HG03039 (cell line): ENCODE measurements around the gene TOM1L1.
A peak's percentile ranks its signal among the peaks of the same experiment; 100 is the strongest.
"Not testable (repeated sequence)": the region's sequence is repeated elsewhere in the genome, so short reads cannot be mapped to it uniquely, and the experiment has no call there.

Source experiments
- ATAC-seq: cut with Tn5 transposase; IDR thresholded peaks from one replicate; pipeline ENCODE4 v1.9.1; 2021; ENCODE audit warnings: mild to moderate bottlenecking, moderate library complexity; ENCODE audit not compliant: unreplicated experiment

Gene TOM1L1, protein sequence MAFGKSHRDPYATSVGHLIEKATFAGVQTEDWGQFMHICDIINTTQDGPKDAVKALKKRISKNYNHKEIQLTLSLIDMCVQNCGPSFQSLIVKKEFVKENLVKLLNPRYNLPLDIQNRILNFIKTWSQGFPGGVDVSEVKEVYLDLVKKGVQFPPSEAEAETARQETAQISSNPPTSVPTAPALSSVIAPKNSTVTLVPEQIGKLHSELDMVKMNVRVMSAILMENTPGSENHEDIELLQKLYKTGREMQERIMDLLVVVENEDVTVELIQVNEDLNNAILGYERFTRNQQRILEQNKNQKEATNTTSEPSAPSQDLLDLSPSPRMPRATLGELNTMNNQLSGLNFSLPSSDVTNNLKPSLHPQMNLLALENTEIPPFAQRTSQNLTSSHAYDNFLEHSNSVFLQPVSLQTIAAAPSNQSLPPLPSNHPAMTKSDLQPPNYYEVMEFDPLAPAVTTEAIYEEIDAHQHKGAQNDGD

DNA sequence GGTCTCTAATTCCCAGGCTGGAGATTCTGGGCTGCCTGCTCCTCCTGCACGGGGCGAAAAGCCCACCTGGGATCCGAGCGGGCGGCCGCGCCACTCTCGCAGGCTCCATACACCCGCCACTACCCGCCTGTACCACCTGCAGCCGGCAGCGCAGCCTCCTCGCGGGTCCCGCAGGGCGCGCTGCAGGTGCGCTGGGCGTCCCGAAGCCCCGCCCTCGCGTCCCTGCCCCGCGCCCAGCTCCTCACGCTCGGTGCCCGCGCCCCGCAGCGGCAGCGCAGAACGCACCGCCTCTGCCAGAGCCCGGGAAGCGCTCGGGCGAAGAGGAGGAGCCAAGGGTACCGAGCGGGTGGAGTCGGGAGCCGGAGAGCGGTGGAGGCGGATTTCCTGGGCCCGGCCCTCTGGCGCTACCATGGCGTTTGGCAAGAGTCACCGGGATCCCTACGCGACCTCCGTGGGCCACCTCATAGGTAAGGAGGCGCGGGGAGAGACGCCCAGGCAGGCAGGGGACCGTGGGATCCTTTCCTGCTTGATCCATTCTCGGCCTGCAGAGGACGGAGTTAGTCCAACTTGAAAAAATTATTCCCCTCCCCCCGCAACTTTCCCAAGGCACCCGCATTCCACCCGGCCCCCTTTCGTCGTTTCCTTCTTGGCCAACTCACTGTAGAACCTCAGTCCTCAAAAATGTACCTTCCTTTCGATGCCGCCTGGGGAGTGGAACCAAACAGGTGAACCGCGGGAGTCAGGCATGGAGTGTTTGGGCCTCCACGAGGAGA is at the start of gene TOM1L1:
TOM1L1 (plus strand) TSS at position 396 of the 773 bp plus-strand sequence; CDS start at position 410, 14 bp downstream.
- ATAC-seq = peak; percentile 73

DNA sequence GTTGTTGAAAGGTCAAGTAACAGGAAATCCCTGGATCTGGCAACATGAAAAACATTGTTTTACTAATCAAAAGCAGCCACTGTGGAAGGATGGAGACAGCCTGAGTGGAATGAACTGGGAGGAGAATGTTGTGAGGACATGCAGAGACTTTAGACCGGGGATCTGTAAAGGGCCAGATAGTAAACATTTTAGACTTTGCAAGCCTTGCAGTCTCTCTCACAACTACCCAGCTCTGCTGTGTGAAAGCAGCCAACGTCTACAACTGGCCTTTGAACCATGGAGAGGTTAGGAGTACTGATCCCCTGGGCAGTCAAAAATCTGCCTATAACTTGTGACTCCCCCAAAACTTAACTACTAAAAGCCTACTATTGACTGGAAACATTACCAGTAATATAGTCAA is 41.5 kb upstream of the TOM1L1 start:
- ATAC-seq = no peak

DNA sequence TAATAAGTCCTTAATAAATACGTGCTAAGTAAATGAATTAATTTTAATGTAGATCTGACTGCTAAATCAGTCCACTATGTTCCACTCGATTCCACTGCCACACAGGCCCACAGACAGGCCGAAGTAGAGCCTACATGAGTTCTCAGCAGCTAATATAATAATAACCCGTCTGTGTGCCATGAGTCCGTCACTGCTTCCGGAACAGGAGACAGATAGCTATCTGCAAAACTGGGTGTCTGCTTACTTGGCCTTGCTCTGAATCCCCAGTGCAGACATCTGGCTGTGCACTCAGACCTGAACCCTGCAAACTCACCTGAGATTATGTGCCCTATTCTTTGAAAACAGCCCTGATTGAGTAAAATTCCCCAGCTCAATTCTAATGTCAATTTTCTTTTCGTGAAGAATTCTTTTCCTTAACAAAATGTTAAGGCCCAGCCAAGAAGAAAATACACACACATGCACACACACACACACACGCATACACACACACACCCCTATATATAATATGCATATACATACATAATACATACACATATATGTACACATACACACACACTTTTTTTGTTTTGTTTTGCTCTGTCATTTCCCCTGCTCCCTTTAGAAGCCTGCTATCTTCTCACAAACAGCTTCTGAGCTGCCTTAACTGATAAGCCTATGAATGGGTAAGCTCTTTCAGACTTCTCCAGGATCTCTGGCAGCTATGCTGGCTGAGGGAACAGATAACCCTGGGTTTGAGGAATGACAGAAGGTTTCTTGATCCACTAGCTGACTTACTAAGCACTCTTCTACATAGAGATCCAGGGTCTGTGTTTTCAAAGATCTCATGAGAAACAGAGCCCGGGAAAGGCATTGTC is 39.8 kb upstream of the TOM1L1 start:
- ATAC-seq = no peak

DNA sequence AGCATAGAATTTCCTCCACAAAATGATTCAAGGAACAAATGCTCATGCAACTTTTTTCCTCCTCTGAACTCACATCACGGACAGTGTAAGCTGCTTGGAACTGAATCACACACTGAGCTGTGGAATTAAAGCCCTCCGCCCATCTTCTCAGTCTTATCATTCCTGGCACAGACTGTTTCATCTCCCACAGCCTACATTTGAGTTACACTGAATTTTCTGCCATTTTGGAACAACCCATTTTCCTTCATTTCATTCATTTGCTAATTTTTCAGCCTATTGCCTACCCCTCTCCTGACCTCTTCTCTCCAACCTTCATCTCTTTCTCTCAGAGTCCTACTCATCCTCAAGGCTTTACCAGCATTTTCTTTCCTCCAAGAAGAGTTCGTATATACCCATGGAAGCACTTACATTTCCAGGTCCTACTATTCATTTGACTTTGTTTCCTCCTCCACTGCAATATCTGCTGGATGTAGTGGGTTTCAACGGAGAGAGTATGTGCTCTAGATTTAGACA is 39.1 kb upstream of the TOM1L1 start:
- ATAC-seq = no peak

DNA sequence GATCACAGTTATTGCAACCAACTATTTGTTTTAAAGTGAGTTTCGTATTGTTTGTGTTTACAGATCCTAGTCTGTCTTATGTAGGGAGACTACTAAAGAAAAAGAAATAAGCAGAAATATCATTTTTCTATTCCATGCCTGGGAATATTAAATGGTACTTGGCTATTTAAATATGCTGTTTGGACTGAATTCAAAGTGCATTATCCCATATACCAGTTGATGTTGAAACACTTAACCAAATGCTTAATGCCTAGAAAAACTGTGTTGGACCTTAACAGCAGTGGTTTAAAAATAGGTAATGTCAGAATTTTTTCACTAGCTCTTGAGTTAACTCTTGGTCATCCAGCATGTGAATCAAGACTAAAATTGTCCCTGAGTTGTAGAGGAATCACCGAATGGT is 37.5 kb upstream of the TOM1L1 start:
- no peak for ATAC-seq

DNA sequence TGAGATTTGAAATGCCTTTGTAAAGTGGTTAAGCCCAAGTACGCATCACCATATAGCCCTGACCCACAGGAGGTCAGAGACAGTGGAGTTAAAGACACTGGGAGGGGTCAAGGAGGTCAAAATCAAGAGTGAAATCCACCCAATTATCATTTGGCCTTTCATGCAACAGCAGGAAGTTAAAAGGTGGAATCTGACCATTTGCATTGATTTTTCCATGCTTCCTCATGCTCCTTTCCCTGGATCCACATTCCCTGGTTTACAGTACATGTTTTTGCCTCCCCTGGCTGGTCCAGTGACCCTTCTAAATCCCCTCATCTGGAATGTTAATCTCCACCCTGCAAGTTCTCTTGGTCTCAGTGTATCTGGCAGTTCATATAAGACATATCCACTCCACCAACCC is 36.6 kb upstream of the TOM1L1 start:
- no peak for ATAC-seq

DNA sequence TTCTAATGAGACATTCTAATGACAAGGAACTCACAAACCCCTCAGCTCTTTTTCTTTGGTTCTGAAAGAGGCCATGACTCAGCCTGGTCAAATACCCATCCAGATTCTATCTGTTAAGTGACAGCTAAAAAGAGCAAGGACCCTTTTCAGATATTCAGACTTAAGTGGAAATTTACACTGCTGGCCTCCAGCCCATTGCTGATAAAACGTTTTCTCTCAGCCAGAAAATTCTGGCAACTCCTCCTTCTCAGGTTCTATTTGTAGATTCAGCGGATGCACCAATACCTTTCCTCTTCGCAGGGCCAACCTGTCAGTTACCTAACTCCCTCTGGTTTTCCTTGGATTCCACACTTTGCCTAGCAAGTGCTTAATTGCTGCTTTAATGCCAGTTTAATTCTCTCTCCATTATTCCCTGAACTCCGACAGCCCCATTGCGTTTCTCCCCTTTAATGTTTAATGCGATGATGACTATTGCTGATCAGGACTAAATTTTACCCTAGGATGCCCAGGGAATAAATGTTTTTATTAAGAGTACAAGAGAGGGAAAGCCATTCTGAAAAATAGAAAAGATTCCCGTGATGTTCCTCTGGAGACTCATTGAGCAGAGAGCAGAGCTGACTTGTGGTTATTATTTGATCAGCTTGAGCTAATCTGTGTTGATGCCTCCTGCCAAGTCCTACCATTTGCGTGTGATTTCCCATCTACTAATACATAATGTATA is 35.9 kb upstream of the TOM1L1 start:
- ATAC-seq = no peak

DNA sequence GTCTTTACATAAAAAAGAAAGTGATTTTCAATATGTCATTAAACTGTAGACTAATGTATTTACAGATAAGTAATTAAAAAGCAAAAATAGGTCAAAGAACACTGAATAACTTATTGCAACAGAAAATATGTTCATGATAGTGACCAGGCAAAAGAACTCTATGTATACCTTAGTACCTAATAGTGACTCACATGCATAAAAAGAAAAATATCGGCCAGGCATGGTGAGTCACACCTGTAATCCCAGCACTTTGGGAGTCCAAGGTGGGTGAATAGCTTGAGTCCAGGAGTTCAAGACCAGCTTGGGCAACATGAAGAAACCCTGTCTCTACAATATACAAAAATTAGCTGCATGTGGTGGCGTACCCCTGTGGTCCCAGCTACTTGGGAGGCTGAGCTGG is 33.0 kb upstream of the TOM1L1 start:
- no peak for ATAC-seq

DNA sequence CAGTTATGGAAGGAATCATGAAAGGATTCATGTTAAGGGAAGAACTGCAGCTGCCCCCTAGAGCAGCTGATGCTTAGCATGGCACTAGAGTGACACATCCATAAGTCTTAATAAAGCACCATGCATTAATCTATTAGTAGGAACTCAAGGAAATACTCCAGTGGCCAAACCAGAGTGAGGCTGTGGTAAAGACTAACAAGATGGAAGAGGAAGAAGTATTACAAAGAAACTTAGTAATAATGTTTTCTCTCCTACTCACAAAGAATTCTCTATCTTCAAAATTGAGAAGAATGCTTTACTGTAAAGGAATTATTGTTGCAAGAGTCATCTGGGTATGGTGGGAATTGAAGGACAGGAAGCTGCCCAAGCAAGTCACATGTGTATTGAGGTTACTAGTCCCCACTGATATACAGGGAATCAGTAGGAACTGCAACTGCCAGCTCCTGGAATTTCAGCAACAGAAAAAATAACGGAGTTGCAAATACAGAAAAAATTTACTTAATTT is 29.9 kb upstream of the TOM1L1 start:
- no peak for ATAC-seq

DNA sequence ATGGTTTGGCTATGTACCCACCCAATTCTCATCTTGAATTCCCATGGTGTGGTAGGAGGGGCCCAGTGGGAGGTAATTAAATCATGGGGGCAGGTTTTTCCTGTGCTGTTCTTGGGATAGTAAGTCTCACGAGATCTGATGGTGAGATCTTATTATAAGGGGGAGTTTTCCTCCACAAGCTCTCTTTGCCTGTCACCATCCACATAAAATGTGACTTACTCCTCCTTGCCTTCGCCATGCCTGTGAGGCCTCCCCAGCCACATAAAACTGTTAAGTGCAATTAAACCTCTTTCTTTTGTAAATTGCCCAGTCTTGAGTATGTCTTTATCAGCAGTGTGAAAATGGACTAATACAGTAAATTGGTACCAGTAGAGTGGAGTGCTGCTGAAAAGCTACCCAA is 24.7 kb upstream of the TOM1L1 start:
- ATAC-seq = not testable (repeated sequence)

DNA sequence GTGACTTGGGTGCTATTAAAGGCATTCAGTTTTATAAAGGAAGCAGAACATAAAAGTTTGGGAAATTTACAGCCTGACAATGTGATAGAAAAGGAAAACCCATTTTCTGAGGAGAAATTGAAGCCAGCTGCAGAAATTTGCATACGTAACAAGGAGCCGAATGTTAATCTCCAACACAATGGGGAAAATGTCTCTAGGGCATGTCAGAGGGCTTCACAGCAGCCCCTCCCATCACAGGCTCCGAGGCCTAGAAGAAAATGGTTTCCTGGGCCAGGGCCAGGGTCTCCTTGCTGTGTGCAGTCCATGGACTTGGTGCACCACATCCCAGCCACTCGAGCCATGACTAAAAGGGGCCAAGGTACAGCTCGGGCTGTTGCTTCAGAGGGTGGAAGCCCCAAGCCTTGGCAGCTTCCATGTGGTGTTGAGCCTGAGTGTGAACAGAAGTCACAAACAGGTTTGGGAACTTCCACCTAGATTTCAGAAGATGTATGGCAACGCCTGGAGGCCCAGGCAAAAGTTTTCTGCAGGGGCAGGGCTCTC is 23.9 kb upstream of the TOM1L1 start:
- ATAC-seq = no peak

DNA sequence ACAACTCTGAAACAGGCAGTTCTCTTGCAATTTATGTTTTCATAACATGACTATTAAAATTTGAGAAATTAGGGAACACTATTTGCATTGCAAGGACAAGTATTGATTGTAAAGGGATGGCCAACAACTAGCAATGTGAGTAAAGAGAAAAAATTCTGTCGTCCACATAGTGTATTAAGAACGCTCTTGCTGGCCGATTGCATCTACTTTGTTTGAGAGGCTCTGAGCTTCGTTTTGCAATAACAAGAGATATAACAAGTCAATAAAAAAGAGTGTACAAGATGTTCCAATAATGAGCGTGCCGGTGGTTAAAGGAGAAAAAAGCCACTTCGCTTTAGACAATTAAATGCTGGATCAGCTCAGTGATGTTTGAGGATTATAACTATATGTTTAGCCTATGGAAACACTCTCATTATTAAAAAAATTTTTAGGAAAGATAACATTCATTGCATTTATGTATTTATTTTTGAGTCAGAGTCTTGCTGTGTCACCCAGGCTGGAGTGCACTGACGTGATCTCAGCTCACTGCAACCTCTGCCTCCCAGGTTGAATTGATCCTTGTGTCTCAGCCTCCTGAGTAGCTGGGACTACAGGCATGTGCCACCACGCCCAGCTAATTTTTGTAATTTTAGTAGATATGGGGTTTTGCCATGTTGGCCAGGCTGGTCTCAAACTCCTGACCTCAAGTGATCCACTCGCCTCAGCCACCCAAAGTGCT is 19.2 kb upstream of the TOM1L1 start:
- no peak for ATAC-seq

DNA sequence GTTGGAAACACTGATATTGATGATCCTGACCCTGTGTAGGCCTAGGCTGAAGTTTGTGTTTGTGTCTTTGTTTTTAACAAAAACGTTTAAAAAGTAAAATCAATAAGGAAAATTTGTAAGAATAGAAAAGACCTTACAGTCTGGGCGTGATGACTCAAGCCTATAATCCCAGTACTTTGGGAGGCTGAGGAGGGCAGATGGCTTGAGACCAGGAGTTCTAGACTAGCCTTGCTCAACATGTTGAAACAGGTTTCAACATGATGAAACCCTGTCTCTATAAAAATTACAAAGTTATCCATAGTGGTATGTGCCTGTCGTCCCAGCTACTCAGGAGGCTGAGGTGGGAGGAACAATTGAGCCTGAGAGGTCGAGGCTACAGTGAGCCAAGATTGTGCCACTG is 18.3 kb upstream of the TOM1L1 start:
- ATAC-seq = no peak

DNA sequence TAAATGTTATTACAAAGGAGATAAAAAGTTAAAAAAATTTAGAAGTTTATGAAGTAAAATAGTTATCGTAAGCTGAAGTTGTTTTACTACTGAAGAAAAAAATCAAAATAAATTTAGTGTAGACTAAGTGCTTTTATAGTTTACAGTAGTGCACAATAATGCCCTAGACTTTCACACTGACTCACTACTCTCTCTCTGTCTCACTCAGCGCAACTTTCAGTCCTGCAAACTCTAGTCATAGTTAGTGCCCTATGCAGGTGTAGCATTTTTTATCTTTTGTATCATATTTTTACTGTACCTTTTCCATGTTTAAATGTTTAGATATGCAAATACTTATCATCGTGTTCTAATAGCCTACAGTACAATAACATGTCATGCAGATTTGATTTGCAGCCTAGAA is 17.7 kb upstream of the TOM1L1 start:
- ATAC-seq = peak; percentile 82

DNA sequence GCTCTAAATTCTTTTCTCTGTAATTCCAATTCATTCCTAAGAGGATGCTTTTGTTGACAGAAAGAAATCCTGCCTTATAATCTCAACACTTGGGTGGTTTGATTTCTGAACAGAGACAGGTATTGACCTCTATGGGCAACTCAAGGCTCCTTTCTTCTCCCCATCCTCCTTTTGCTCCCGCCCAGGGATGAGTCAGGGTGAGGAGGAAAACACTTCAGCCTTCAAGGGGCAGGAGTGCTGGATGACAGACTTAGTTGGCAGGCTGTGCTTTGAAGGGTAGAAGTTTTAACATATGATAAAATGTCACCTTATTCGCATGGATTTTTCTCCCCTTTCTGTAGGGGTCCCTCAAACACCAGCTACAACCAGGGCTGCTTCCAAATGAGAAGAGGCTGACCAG is 16.7 kb upstream of the TOM1L1 start:
- ATAC-seq = no peak

DNA sequence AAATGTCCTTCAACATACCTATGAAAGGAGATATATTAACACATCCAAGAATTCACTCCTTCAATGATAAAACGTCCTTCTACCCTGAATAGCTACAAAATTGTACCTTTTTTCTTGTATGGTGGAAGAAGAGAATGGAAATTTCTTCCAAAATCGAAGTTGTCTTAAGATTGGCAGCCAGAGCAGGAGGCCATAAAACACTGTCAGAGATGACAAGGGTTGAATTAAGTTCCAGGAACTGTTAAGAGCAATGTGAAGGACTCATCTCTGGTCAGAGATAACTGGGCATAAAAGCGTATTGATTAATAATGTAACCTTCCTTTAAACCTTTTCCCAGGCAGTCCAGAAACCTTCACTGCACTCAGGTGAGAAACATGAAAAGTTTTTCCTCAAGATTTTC is 12.9 kb upstream of the TOM1L1 start:
- no peak for ATAC-seq

DNA sequence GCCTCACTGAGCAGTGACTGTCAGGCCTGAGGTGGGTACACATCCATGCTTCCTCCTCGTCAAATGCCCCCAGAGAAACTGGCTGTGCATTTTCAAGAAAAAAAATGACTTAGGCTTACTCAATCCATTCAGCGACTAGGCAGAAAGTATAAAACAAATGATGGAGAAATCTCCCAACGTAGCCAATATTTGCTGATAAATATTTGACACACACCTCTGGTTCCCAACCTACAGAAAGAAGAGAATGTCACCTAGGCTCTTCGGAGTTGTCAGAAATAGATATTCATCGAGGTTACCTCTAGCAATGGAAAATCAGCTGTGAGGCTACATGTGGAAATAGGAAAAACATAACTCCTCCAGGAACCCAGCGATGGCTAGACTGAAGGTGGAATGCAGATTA is 12.4 kb upstream of the TOM1L1 start:
- no peak for ATAC-seq

DNA sequence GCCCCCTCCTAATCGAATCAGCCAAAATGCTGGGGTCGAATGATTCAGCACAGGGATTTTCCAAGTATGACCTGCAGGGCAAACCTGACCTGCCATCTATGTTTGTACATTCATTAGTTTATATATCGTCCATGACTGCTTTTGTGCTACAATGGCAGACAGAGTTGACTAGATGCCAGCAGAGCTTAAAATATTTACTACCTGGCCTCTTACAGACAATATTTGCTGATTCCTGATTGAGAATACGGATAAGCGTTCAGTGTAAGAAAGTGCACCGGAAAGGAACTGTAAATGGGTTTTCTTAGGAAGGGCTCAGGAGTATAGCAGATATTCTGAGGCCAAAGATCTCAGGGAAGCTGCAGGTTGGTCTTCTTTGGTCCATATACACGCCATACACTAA is 11.7 kb upstream of the TOM1L1 start:
- ATAC-seq = no peak

DNA sequence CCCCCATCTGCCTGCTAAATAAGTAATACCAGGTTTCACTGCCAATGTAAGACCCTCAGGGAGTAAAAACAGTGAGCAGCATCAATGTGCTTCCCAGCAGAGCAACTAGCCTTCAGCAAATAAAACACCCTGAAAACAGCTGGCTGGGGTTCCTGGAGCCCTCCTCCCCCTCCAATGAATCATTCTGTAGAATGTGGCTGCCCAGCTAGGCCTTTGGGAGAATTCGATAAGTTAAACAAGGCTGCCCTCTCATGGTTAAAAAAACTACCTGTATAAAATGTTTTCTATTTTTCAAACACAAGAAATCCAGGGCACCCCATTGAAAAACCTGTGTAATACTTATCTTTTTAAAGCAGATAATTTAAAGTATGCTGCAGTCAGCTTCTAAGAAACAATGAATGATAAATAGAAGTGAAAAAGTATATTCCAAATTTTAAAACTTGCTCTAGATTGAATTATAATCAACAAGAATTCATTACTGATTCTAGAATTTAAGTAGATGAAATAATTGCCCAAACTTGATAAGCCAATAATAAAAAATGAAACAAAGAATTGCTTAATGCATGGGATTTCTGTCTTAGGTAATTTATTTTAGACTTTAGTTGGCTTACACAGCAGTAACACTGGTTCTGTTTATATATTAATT is 9.4 kb upstream of the TOM1L1 start:
- no peak for ATAC-seq
